Measurements from ENCODE around the gene VCPKMT. TPM values are rescaled to one million over a fixed set of nuclear protein-coding genes. Genes with fewer than 3 reads are reported as not detected.

The VCPKMT gene
- polyA plus RNA-seq, 1 donor (not counting 4 experiments of a cell fraction or from before 2014, with no cell fraction given) = 9.4 TPM

DNA sequence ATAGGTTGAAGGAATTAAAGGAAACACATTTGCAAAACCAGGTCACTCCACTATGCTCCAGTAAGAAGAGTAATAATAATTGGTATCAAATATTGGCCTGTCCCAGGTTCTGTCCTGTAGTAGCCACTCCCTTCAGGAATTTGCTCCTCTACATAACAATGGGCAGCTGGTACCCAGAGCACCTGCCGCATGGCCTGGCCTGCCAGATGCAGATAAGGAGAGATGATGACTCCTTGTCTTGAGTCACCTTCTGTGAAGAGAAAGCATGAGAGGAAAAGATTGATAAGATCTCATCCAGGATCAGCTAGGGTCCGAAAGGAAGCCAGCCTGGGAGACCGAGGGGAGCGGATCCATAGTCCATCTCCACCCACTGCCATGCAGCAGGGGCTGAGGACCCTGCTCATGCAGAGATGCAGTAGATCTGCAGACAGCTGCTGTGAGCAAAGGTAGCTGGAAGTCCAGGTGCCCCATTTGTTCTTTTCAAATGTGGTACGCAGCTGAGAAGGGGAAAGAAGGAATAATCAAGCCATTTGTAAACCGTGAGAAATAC lies 24.3 kb downstream of the VCPKMT start:
- H3K4me2 ChIP-seq (ENCODE audit: control insufficient read depth, extremely low read depth, insufficient read depth, low read depth, low read length) = no peak overlapping the region
- DNase-seq (ENCODE audit: low read depth, low spot score) (no peak), FAIRE-seq (no peak)
- TF ChIP-seq EZH2 (IDR thresholded peaks at IDR 0.05; ENCODE audit: low read length) = no peak
- TF ChIP-seq, protein P1, sequence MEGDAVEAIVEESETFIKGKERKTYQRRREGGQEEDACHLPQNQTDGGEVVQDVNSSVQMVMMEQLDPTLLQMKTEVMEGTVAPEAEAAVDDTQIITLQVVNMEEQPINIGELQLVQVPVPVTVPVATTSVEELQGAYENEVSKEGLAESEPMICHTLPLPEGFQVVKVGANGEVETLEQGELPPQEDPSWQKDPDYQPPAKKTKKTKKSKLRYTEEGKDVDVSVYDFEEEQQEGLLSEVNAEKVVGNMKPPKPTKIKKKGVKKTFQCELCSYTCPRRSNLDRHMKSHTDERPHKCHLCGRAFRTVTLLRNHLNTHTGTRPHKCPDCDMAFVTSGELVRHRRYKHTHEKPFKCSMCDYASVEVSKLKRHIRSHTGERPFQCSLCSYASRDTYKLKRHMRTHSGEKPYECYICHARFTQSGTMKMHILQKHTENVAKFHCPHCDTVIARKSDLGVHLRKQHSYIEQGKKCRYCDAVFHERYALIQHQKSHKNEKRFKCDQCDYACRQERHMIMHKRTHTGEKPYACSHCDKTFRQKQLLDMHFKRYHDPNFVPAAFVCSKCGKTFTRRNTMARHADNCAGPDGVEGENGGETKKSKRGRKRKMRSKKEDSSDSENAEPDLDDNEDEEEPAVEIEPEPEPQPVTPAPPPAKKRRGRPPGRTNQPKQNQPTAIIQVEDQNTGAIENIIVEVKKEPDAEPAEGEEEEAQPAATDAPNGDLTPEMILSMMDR (optimal IDR thresholded peaks at IDR 0.05 in 1 of 3, IDR thresholded peaks at IDR 0.05 in 1 of 3, conservative IDR thresholded peaks at IDR 0.05 in 1 of 3; ENCODE audit: extremely low read depth in 1 of 3, insufficient read depth in 2 of 3, low read length in 3 of 3) = no peak
- dilution Hi-C loops (cut with MboI; ENCODE audit: extremely low pct_ligation_motif_present, low sequenced_read_pairs) = no loop called here
- no peak overlapping the region for H3K9ac ChIP-seq (ENCODE audit: control insufficient read depth, extremely low read depth, insufficient read depth, low read length)
- H3K36me3 ChIP-seq (ENCODE audit: control insufficient read depth in 2 of 2, extremely low read depth in 1 of 2, insufficient read depth in 2 of 2, low read length in 2 of 2) = peaks cover 0 to 3% of the 10 kb centered on the region in 2 experiments
- no peak overlapping the region for H2AFZ ChIP-seq (ENCODE audit: control insufficient read depth, low read length)
- H3K9me3 ChIP-seq (ENCODE audit: control insufficient read depth, low read depth, low read length) = no peaks in the 10 kb centered on the region
- H3K4me3 ChIP-seq (ENCODE audit: control insufficient read depth in 2 of 3, extremely low read depth in 1 of 3, insufficient read depth in 2 of 3, low read depth in 1 of 3, low read length in 3 of 3) = no peak overlapping the region
- H4K20me1 ChIP-seq (ENCODE audit: control insufficient read depth, extremely low read depth, insufficient read depth, low read length) = no peaks in the 10 kb centered on the region
- no peaks in the 10 kb centered on the region for H3K27me3 ChIP-seq (ENCODE audit: control insufficient read depth, extremely low read depth, insufficient read depth, low read length)
- H3K4me1 ChIP-seq (ENCODE audit: control insufficient read depth, extremely low read depth, insufficient read depth, low read length) = no peaks in the 10 kb centered on the region
- H3K79me2 ChIP-seq (ENCODE audit: control insufficient read depth, insufficient read depth, low read length) = no peaks in the 10 kb centered on the region
- no peak overlapping the region for H3K27ac ChIP-seq (ENCODE audit: control insufficient read depth, insufficient read depth, low read length)
- no peaks in the 10 kb centered on the region for H3K9me1 ChIP-seq (ENCODE audit: control insufficient read depth, extremely low read depth, insufficient read depth, low read length)

DNA sequence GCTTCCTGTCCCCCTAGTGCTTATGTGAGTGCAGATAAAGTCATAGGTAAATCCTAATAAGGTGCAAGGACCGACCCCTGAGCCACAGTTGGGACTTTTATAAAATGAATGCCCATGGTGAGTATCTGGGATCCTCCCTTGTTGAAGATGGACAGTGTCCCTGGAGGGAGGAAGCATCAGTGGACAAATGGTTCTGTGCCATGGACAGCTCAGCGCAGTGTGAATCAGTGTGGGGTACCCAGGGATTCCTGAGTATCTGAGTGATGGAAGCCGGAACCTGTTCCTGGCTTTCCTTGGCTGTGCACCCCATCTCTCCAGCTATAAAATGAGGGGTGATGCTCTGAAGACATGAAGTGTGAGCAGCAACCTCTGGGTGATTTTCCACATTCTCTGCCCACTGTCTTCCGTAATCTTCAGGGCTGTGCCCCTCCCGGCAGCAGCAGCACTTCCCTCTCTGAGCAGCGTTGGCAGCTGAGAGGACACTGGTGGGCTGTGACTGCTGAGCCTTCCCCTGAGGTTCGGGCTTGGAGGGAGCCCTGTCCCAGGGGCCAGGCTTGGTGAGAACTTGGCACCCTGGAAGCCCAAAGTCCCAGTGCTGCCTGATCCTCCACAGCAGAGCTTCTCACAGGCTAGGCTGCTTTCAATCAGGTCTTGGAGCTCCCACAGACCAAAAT lies 25.0 kb downstream of the VCPKMT start:
- H3K9ac ChIP-seq (ENCODE audit: control insufficient read depth, extremely low read depth, insufficient read depth, low read length) = no peak overlapping the region
- no peak for TF ChIP-seq EZH2 (IDR thresholded peaks at IDR 0.05; ENCODE audit: low read length)
- TF ChIP-seq, protein P1 (optimal IDR thresholded peaks at IDR 0.05 in 1 of 3, IDR thresholded peaks at IDR 0.05 in 1 of 3, conservative IDR thresholded peaks at IDR 0.05 in 1 of 3; ENCODE audit: extremely low read depth in 1 of 3, insufficient read depth in 2 of 3, low read length in 3 of 3) = no peak
- no peaks in the 10 kb centered on the region for H3K27me3 ChIP-seq (ENCODE audit: control insufficient read depth, extremely low read depth, insufficient read depth, low read length)
- DNase-seq (ENCODE audit: low read depth, low spot score) (no peak), FAIRE-seq (no peak)
- H3K9me1 ChIP-seq (ENCODE audit: control insufficient read depth, extremely low read depth, insufficient read depth, low read length) = no peaks in the 10 kb centered on the region
- no peak overlapping the region for H3K4me2 ChIP-seq (ENCODE audit: control insufficient read depth, extremely low read depth, insufficient read depth, low read depth, low read length)
- H3K4me3 ChIP-seq (ENCODE audit: control insufficient read depth in 2 of 3, extremely low read depth in 1 of 3, insufficient read depth in 2 of 3, low read depth in 1 of 3, low read length in 3 of 3) = no peak overlapping the region
- peaks cover 0 to 3% of the 10 kb centered on the region in 2 experiments for H3K36me3 ChIP-seq (ENCODE audit: control insufficient read depth in 2 of 2, extremely low read depth in 1 of 2, insufficient read depth in 2 of 2, low read length in 2 of 2)
- no peaks in the 10 kb centered on the region for H3K79me2 ChIP-seq (ENCODE audit: control insufficient read depth, insufficient read depth, low read length)
- H3K9me3 ChIP-seq (ENCODE audit: control insufficient read depth, low read depth, low read length) = no peaks in the 10 kb centered on the region
- H3K4me1 ChIP-seq (ENCODE audit: control insufficient read depth, extremely low read depth, insufficient read depth, low read length) = peaks cover under 1% of the 10 kb centered on the region
- H4K20me1 ChIP-seq (ENCODE audit: control insufficient read depth, extremely low read depth, insufficient read depth, low read length) = no peaks in the 10 kb centered on the region
- dilution Hi-C loops (cut with MboI; ENCODE audit: extremely low pct_ligation_motif_present, low sequenced_read_pairs) = no loop called here
- H3K27ac ChIP-seq (ENCODE audit: control insufficient read depth, insufficient read depth, low read length) = no peak overlapping the region
- no peak overlapping the region for H2AFZ ChIP-seq (ENCODE audit: control insufficient read depth, low read length)
